ENCODE measurements around the gene SUMO3. TPM values are rescaled to one million over a fixed set of nuclear protein-coding genes. Genes with fewer than 3 reads are reported as not detected.
A peak's percentile ranks its signal among the peaks of the same experiment; 100 is the strongest.

The SUMO3 gene
- total and polyA plus RNA-seq, 2 experiments from 2014 or later = 89.8 to 95.9 TPM

DNA sequence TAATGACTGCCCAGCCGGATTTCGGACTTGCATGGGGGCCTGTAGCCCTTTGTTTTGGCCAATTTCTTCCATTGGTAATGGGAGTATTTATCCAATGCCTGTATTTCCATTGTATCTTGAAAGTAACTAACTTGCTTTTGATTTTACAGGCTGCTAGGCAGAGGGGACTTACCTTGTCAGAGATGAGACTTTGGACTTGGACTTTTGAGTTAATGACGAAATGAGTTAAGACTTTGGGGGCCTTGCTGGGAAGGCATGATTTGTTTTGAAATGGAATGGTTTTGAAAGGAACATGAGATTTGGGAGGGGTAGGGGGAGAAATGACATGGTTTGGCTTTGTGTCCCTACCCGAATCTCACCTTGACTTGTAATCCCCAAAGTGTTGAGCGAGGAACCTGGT lies 25.9 kb downstream of the SUMO3 start:
- H3K27ac ChIP-seq = no peak overlapping the region
- no peaks in the 10 kb centered on the region for H3K36me3 ChIP-seq
- H3K4me3 ChIP-seq = no peak overlapping the region
- TF ChIP-seq, protein P1, sequence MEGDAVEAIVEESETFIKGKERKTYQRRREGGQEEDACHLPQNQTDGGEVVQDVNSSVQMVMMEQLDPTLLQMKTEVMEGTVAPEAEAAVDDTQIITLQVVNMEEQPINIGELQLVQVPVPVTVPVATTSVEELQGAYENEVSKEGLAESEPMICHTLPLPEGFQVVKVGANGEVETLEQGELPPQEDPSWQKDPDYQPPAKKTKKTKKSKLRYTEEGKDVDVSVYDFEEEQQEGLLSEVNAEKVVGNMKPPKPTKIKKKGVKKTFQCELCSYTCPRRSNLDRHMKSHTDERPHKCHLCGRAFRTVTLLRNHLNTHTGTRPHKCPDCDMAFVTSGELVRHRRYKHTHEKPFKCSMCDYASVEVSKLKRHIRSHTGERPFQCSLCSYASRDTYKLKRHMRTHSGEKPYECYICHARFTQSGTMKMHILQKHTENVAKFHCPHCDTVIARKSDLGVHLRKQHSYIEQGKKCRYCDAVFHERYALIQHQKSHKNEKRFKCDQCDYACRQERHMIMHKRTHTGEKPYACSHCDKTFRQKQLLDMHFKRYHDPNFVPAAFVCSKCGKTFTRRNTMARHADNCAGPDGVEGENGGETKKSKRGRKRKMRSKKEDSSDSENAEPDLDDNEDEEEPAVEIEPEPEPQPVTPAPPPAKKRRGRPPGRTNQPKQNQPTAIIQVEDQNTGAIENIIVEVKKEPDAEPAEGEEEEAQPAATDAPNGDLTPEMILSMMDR (IDR thresholded peaks at IDR 0.05; ENCODE audit: low read depth, low read length) = no peak
- peaks cover 9% of the 10 kb centered on the region for H3K4me1 ChIP-seq (ENCODE audit: low read depth)
- no peaks in the 10 kb centered on the region for H3K27me3 ChIP-seq
- H3K9me3 ChIP-seq (ENCODE audit: low read depth) = no peaks in the 10 kb centered on the region
- DNase-seq (ENCODE audit: low read depth in 1 of 2, low spot score in 1 of 2) = no peak

DNA sequence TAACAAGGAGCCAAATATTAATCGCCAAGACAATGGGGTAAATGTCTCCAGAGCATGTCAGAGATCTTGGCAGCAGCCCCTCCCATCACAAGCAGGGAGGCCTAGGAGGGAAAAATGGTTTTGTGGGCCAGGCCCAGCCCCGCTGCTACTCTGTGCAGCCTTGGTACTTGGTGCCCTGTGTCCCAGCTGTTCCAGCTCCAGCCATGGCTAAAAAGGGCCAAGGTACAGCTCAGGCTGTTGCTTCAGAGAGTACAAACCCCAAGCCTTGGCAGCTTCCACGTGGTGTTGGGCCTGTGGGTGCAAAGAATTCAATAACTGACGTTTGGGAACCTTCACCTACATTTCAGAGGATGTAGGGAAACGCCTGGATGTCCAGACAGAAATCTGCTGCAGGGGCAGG lies 26.6 kb downstream of the SUMO3 start:
- Histone ChIP-seq H3K36me3 (no peaks in the 10 kb centered on the region), H3K4me1 (ENCODE audit: low read depth) (peaks cover 12% of the 10 kb centered on the region), H3K9me3 (ENCODE audit: low read depth) (no peaks in the 10 kb centered on the region), H3K27me3 (no peaks in the 10 kb centered on the region), H3K27ac (no peak overlapping the region), H3K4me3 (no peak overlapping the region)
- TF ChIP-seq, protein P1 (IDR thresholded peaks at IDR 0.05; ENCODE audit: low read depth, low read length) = no peak
- no peak for DNase-seq (ENCODE audit: low read depth in 1 of 2, low spot score in 1 of 2)

DNA sequence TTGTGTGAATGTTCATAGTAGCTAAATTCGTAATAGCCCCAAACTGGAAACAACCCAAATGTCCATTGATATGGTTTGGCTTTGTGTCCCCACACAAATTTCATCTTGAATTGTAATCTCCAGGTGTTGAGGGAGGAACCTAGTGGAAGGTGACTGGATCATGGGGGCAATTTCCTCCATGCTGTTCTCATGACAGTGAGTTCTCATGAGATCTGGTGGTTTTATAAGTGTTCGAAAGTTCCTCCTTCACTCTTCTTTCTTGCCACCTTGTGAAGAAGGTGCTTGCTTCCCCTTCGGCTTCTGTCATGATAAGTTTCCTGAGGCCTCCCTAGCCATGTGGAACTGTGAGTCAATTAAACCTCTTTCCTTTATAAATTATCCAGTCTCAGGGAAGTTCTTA lies 27.5 kb downstream of the SUMO3 start:
- no peak overlapping the region for H3K27ac ChIP-seq
- no peaks in the 10 kb centered on the region for H3K27me3 ChIP-seq
- DNase-seq (ENCODE audit: low read depth in 1 of 2, low spot score in 1 of 2) = no peak
- TF ChIP-seq, protein P1 (IDR thresholded peaks at IDR 0.05; ENCODE audit: low read depth, low read length) = no peak
- H3K4me1 ChIP-seq (ENCODE audit: low read depth) = peaks cover 21% of the 10 kb centered on the region
- no peaks in the 10 kb centered on the region for H3K9me3 ChIP-seq (ENCODE audit: low read depth)
- H3K36me3 ChIP-seq = no peaks in the 10 kb centered on the region
- H3K4me3 ChIP-seq = no peak overlapping the region

DNA sequence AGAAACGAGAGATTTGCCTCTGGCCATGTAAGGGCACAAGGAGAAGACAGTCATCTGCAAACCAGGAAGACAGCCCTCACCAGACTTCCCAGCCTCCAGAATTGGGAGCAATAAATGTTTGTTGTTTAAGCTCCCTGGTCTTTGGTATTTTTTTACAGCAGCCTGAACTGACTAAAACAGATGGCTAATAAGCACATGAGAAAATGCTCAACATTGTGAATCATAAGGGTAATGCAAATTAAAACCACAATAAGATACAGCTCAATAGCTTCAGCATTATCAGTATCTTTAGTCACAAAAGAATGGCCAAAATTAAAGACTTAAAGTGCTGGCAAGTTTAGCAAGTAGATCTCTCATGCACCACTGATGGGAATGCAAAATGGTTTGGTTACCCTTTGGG lies 28.0 kb downstream of the SUMO3 start:
- no peaks in the 10 kb centered on the region for H3K27me3 ChIP-seq
- no peaks in the 10 kb centered on the region for H3K36me3 ChIP-seq
- H3K9me3 ChIP-seq (ENCODE audit: low read depth) = no peaks in the 10 kb centered on the region
- DNase-seq (ENCODE audit: low read depth in 1 of 2, low spot score in 1 of 2) = peak in 1 of 2 donors; percentile 40
- TF ChIP-seq, protein P1 (IDR thresholded peaks at IDR 0.05; ENCODE audit: low read depth, low read length) = no peak
- no peak overlapping the region for H3K4me3 ChIP-seq
- no peak overlapping the region for H3K27ac ChIP-seq
- peaks cover 23% of the 10 kb centered on the region for H3K4me1 ChIP-seq (ENCODE audit: low read depth)

DNA sequence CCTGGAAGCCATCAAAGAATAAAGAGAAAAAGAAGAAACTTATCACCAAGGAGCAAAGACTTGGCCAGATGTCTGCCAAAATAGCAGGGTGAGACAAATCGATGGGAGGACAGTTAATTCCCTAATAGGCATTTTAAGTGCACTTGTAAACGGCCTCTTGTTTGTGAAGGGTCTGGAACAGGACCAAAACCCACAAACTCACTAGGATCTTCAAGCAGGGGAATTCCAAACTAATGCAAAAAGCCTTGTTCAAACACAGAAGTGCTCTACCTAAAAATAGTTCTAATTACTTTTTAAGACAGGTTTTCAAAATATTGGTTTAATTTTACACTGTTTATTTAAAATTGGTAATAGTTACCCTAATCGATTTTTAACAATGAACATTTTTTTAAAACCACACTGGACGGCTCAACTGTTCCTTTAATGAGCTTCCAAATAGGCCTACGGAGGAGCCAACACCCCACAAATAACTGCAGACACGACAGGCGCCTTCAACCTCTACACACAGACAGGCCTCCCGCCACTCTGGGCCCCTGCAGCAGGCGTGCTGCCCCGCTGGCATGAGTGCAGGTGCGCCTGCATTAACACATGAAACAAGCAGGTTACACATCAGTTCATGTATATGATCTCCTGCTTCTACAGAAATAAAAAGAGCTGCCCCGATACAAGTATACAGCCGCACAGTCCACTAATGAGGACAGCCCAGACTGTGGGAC lies 32.1 kb downstream of the SUMO3 start:
- Histone ChIP-seq H3K36me3 (no peaks in the 10 kb centered on the region), H3K27ac (no peak overlapping the region), H3K27me3 (no peaks in the 10 kb centered on the region), H3K4me1 (ENCODE audit: low read depth) (peaks cover 23% of the 10 kb centered on the region), H3K9me3 (ENCODE audit: low read depth) (no peaks in the 10 kb centered on the region), H3K4me3 (no peak overlapping the region)
- TF ChIP-seq, protein P1 (IDR thresholded peaks at IDR 0.05; ENCODE audit: low read depth, low read length) = no peak
- DNase-seq (ENCODE audit: low read depth in 1 of 2, low spot score in 1 of 2) = peak; percentile 30 to 37
